Measurements from ENCODE around the gene LTBP1. TPM values are rescaled to one million over a fixed set of nuclear protein-coding genes. Genes with fewer than 3 reads are reported as not detected.

Gene LTBP1
- total and polyA plus RNA-seq, 4 donors = 5.8 to 57.6 (median 10.2) TPM

DNA sequence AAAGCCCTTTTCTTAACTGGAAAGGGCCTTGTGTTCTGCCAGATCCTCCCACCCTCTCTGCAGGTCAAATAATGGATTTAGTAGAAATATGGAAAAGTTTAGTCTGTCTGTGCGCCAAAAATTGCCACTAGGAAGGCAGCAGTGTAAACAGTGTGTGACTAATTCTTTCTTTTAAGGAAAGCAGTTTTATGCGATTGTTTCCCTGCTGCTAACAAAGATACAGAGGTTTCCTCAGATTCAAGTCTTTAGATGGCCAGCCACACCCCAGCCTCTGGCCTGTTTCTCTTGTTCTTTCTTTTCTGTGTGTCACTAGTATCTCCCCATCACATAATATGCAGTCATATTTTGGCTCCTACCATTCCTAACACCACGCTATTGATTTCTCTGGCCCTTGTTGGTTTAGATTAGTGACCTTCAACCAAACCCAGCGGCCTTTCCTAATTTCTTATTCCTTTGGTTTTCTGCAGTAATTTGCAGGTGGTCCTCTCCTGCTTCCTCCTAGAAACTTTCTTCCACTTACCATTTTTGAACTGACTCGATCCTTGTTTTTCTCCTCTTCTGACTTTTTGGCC is 157.4 kb downstream of the LTBP1 start:
- TF ChIP-seq, protein P1, sequence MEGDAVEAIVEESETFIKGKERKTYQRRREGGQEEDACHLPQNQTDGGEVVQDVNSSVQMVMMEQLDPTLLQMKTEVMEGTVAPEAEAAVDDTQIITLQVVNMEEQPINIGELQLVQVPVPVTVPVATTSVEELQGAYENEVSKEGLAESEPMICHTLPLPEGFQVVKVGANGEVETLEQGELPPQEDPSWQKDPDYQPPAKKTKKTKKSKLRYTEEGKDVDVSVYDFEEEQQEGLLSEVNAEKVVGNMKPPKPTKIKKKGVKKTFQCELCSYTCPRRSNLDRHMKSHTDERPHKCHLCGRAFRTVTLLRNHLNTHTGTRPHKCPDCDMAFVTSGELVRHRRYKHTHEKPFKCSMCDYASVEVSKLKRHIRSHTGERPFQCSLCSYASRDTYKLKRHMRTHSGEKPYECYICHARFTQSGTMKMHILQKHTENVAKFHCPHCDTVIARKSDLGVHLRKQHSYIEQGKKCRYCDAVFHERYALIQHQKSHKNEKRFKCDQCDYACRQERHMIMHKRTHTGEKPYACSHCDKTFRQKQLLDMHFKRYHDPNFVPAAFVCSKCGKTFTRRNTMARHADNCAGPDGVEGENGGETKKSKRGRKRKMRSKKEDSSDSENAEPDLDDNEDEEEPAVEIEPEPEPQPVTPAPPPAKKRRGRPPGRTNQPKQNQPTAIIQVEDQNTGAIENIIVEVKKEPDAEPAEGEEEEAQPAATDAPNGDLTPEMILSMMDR (IDR thresholded peaks at IDR 0.05; ENCODE audit: low read depth, low read length, missing input control) = no peak
- TF ChIP-seq YY1 (IDR thresholded peaks at IDR 0.05) (no peak), TAF1 (conservative IDR thresholded peaks at IDR 0.05) (no peak), SP1 (IDR thresholded peaks at IDR 0.05) (no peak), JUND (IDR thresholded peaks at IDR 0.05) (no peak), HNF4A (conservative IDR thresholded peaks at IDR 0.05) (no peak), HNF4G (IDR thresholded peaks at IDR 0.05) (no peak), GABPA (IDR thresholded peaks at IDR 0.05 in 1 of 2, conservative IDR thresholded peaks at IDR 0.05 in 1 of 2) (no peak), EGR1 (IDR thresholded peaks at IDR 0.05; ENCODE audit: low read depth in 2 of 2) (no peak), NR2F2 (IDR thresholded peaks at IDR 0.05) (no peak), RAD21 (IDR thresholded peaks at IDR 0.05) (no peak), RXRA (IDR thresholded peaks at IDR 0.05) (no peak), FOXA1 (IDR thresholded peaks at IDR 0.05) (no peak), FOXA2 (IDR thresholded peaks at IDR 0.05) (no peak)
- TF ChIP-seq, protein P2, sequence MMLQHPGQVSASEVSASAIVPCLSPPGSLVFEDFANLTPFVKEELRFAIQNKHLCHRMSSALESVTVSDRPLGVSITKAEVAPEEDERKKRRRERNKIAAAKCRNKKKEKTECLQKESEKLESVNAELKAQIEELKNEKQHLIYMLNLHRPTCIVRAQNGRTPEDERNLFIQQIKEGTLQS (IDR thresholded peaks at IDR 0.05) = no peak
- TF ChIP-seq, protein P3, sequence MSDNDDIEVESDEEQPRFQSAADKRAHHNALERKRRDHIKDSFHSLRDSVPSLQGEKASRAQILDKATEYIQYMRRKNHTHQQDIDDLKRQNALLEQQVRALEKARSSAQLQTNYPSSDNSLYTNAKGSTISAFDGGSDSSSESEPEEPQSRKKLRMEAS (IDR thresholded peaks at IDR 0.05) = no peak
- TF ChIP-seq, protein P4, sequence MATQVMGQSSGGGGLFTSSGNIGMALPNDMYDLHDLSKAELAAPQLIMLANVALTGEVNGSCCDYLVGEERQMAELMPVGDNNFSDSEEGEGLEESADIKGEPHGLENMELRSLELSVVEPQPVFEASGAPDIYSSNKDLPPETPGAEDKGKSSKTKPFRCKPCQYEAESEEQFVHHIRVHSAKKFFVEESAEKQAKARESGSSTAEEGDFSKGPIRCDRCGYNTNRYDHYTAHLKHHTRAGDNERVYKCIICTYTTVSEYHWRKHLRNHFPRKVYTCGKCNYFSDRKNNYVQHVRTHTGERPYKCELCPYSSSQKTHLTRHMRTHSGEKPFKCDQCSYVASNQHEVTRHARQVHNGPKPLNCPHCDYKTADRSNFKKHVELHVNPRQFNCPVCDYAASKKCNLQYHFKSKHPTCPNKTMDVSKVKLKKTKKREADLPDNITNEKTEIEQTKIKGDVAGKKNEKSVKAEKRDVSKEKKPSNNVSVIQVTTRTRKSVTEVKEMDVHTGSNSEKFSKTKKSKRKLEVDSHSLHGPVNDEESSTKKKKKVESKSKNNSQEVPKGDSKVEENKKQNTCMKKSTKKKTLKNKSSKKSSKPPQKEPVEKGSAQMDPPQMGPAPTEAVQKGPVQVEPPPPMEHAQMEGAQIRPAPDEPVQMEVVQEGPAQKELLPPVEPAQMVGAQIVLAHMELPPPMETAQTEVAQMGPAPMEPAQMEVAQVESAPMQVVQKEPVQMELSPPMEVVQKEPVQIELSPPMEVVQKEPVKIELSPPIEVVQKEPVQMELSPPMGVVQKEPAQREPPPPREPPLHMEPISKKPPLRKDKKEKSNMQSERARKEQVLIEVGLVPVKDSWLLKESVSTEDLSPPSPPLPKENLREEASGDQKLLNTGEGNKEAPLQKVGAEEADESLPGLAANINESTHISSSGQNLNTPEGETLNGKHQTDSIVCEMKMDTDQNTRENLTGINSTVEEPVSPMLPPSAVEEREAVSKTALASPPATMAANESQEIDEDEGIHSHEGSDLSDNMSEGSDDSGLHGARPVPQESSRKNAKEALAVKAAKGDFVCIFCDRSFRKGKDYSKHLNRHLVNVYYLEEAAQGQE (IDR thresholded peaks at IDR 0.05) = no peak
- TF ChIP-seq, protein P5, sequence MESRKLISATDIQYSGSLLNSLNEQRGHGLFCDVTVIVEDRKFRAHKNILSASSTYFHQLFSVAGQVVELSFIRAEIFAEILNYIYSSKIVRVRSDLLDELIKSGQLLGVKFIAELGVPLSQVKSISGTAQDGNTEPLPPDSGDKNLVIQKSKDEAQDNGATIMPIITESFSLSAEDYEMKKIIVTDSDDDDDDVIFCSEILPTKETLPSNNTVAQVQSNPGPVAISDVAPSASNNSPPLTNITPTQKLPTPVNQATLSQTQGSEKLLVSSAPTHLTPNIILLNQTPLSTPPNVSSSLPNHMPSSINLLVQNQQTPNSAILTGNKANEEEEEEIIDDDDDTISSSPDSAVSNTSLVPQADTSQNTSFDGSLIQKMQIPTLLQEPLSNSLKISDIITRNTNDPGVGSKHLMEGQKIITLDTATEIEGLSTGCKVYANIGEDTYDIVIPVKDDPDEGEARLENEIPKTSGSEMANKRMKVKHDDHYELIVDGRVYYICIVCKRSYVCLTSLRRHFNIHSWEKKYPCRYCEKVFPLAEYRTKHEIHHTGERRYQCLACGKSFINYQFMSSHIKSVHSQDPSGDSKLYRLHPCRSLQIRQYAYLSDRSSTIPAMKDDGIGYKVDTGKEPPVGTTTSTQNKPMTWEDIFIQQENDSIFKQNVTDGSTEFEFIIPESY (IDR thresholded peaks at IDR 0.05) = no peak
- DNase-seq (ENCODE audit: low spot score) = no peak
- no peak overlapping the region for H3K9ac ChIP-seq (ENCODE audit: low read depth in 1 of 2, low read length in 2 of 2)
- H3K4me3 ChIP-seq (ENCODE audit: low read depth in 1 of 3, low read length in 3 of 3) = no peak overlapping the region
- H3K9me3 ChIP-seq (ENCODE audit: control insufficient read depth in 4 of 4, low read length in 3 of 4) = no peaks in the 10 kb centered on the region
- no peaks in the 10 kb centered on the region for H3K27me3 ChIP-seq (ENCODE audit: control insufficient read depth in 4 of 4, insufficient read depth in 4 of 4, low read length in 3 of 4)
- H3K36me3 ChIP-seq (ENCODE audit: control insufficient read depth in 4 of 4, insufficient read depth in 3 of 4, low read depth in 1 of 4, low read length in 3 of 4) = no peaks in the 10 kb centered on the region
- H3K27ac ChIP-seq (ENCODE audit: low read depth in 1 of 2, low read length in 2 of 2) = no peak overlapping the region
- 67% methylated on average over 5 of the region's 5 CpGs for WGBS
- H3K4me1 ChIP-seq (ENCODE audit: control insufficient read depth in 4 of 4, insufficient read depth in 4 of 4, low read length in 3 of 4) = peaks cover 0 to 2% (median 0%) of the 10 kb centered on the region in 4 donors

Measured in liver (tissue), 9 donors.